ENCODE data around the gene PGLYRP2.

PGLYRP2 gene

GRCh38 chr19:15455996-15456395, 23.3 kb downstream of the PGLYRP2 start:
- DNase-seq (ENCODE audit: low read depth in 2 of 2) = no peak

GRCh38 chr19:15453906-15454860, 25.1 kb downstream of the PGLYRP2 start:
- DNase-seq (ENCODE audit: low read depth in 2 of 2) = no peak

- no peak for DNase-seq (ENCODE audit: low read depth in 2 of 2)
Observed at GRCh38 chr19:15453091-15453578, 26.2 kb downstream of the PGLYRP2 start.

- no peak for DNase-seq (ENCODE audit: low read depth in 2 of 2)
Observed at GRCh38 chr19:15452111-15453047, 26.9 kb downstream of the PGLYRP2 start.

GRCh38 chr19:15450528-15450890, 28.8 kb downstream of the PGLYRP2 start:
- no peak for DNase-seq (ENCODE audit: low read depth in 2 of 2)

- DNase-seq (ENCODE audit: low read depth in 2 of 2) = peak; percentile 64 to 67
Observed at GRCh38 chr19:15449620-15450527, 29.4 kb downstream of the PGLYRP2 start, which contains the start of gene WIZ. Gene WIZ, minus strand, starts transcription at chr19:15449956. Its CDS starts 1,649 bp downstream, at chr19:15448307.

GRCh38 chr19:15448778-15449619, 30.3 kb downstream of the PGLYRP2 start:
- DNase-seq (ENCODE audit: low read depth in 2 of 2) = no peak

GRCh38 chr19:15448044-15448777, 31.1 kb downstream of the PGLYRP2 start:
- DNase-seq (ENCODE audit: low read depth in 2 of 2) = no peak

GRCh38 chr19:15447057-15447456, 32.2 kb downstream of the PGLYRP2 start:
- no peak for DNase-seq (ENCODE audit: low read depth in 2 of 2)

- DNase-seq (ENCODE audit: low read depth in 2 of 2) = no peak
Observed at GRCh38 chr19:15445807-15446376, 33.4 kb downstream of the PGLYRP2 start.

- DNase-seq (ENCODE audit: low read depth in 2 of 2) = no peak
Observed at GRCh38 chr19:15445227-15445605, 34.1 kb downstream of the PGLYRP2 start.

- DNase-seq (ENCODE audit: low read depth in 2 of 2) = no peak
Observed at GRCh38 chr19:15444505-15445226, 34.6 kb downstream of the PGLYRP2 start.

- DNase-seq (ENCODE audit: low read depth in 2 of 2) = no peak
Observed at GRCh38 chr19:15443838-15444237, 35.5 kb downstream of the PGLYRP2 start.

- DNase-seq (ENCODE audit: low read depth in 2 of 2) = no peak
Observed at GRCh38 chr19:15443325-15443724, 36.0 kb downstream of the PGLYRP2 start.

GRCh38 chr19:15442142-15442920, 37.0 kb downstream of the PGLYRP2 start:
- DNase-seq (ENCODE audit: low read depth in 2 of 2) = no peak

GRCh38 chr19:15441317-15441716, 38.0 kb downstream of the PGLYRP2 start:
- no peak for DNase-seq (ENCODE audit: low read depth in 2 of 2)

GRCh38 chr19:15439821-15440641, 39.3 kb downstream of the PGLYRP2 start:
- DNase-seq (ENCODE audit: low read depth in 2 of 2) = no peak
